HCT116 (cell line): ENCODE measurements around the gene REEP6. TPM values are rescaled to one million over a fixed set of nuclear protein-coding genes. Genes with fewer than 3 reads are reported as not detected.

Experiments used
- ATAC-seq: fragments of 200-7000 bp; cut with Tn5 transposase; 2 replicates; pipeline ENCODE4 v1.9.1; 2020; ENCODE audit warnings: mild to moderate bottlenecking, moderate library complexity
- BruUV-seq: library from RNA; stranded (reverse); fragments of 400-500 nt; replicated peaks from 2 replicates; lab custom pipeline; 2021; lab: Mats Ljungman, UMichigan
- CTCF ChIA-PET: fragments of 300-600 bp; sonication (Branson Sonifier 250); formaldehyde crosslinking; loops from one replicate; lab custom pipeline; 2021; ENCODE audit warnings: antibody characterized with exemption; lab: Charles Lee
- POLR2A ChIA-PET: fragments of 300-600, 350-600 bp; sonication (Branson Sonifier 250); formaldehyde crosslinking; loops from one replicate; lab custom pipeline; 2021; ENCODE audit warnings: antibody characterized with exemption; lab: Charles Lee
- RAD21 ChIA-PET, 2 experiments: fragments of 300-600 bp; sonication (Branson Sonifier 250); formaldehyde crosslinking; loops; one replicate each; lab custom pipeline; 2023; ENCODE audit warnings: low total read pairs in 2 of 2; ENCODE audit not compliant: uncharacterized antibody in 2 of 2, unreplicated experiment in 2 of 2, low non-redundant PET in 1 of 2; lab: Charles Lee
- DNase-seq: peaks from one replicate; pipeline ENCODE4 v3.0.0-alpha.2; 2010; ENCODE audit warnings: low read depth, low spot score
- H2AFZ ChIP-seq: fragments of 200-600 bp; shearing (Covaris generic), sonication (generic); 2 replicates; pipeline ENCODE4 v1.6.1; 2017; ENCODE audit warnings: low read depth, mixed run types, mixed read lengths, antibody characterized with exemption, low read length; ENCODE audit not compliant: poor library complexity, severe bottlenecking
- H3K27ac ChIP-seq: 2 replicates; pipeline ENCODE4 v1.5.1; 2012; ENCODE audit warnings: low read depth, low read length
- H3K27me3 ChIP-seq: fragments of 200-600 bp; sonication (generic); 2 replicates; pipeline ENCODE4 v1.6.1; 2016; ENCODE audit warnings: mixed run types, low read length, mixed read lengths; ENCODE audit not compliant: insufficient read depth
- H3K36me3 ChIP-seq, 2 experiments: fragments of 200-500 bp in 1 of 2; fragments of 200-600 bp in 1 of 2; sonication (Bioruptor generic) in 1 of 2; sonication (generic) in 1 of 2; 2 replicates each; pipeline versions ENCODE4 v1.5.1 to v1.6.1; 2014 to 2016; ENCODE audit warnings: low read length in 2 of 2, inconsistent platforms in 1 of 2, mixed read lengths in 1 of 2, mixed run types in 1 of 2; ENCODE audit not compliant: insufficient read depth in 2 of 2, control insufficient read depth in 1 of 2
- H3K4me1 ChIP-seq, 2 experiments: fragments of 200-600 bp in 1 of 2; sonication (generic) in 1 of 2; 2 replicates each; pipeline versions ENCODE4 v1.5.1 to v1.6.1; 2012 to 2017; ENCODE audit warnings: low read length in 2 of 2, inconsistent platforms in 1 of 2, mild to moderate bottlenecking in 1 of 2, mixed read lengths in 1 of 2, mixed run types in 1 of 2, moderate library complexity in 1 of 2; ENCODE audit not compliant: insufficient read depth in 2 of 2, control insufficient read depth in 1 of 2
- H3K4me2 ChIP-seq: fragments of 200-600 bp; sonication (generic); 2 replicates; pipeline ENCODE4 v1.6.1; 2017; ENCODE audit warnings: mixed run types, low read length, mixed read lengths
- H3K4me3 ChIP-seq, 2 experiments: fragments of 200-600 bp in 1 of 2; sonication (generic) in 1 of 2; replicated peaks in 1 of 2; 2 replicates each; pipeline ENCODE4 v1.5.1; 2011 to 2016; ENCODE audit warnings: low read length in 2 of 2, control low read depth in 1 of 2, low read depth in 1 of 2, mild to moderate bottlenecking in 1 of 2, mixed read lengths in 1 of 2, mixed run types in 1 of 2
- H3K79me2 ChIP-seq: fragments of 200-600 bp; sonication (generic); 2 replicates; pipeline ENCODE4 v1.6.1; 2017; ENCODE audit warnings: mild to moderate bottlenecking, mixed run types, low read length, moderate library complexity, mixed read lengths; ENCODE audit not compliant: insufficient read depth
- H3K9ac ChIP-seq: fragments of 200-600 bp; sonication (generic); 2 replicates; pipeline ENCODE4 v1.6.1; 2016; ENCODE audit warnings: low read length, mixed read lengths
- H3K9me2 ChIP-seq: fragments of 200-600 bp; sonication (generic), shearing (Covaris generic); 2 replicates; pipeline ENCODE4 v1.6.1; 2017; ENCODE audit warnings: mixed run types, mild to moderate bottlenecking, moderate library complexity; ENCODE audit not compliant: insufficient read depth
- H3K9me3 ChIP-seq, 2 experiments: fragments of 200-500 bp in 1 of 2; fragments of 200-600 bp in 1 of 2; sonication (Bioruptor generic) in 1 of 2; sonication (generic) in 1 of 2; 2 replicates each; pipeline ENCODE4 v1.6.1; 2014 to 2017; ENCODE audit warnings: low read length in 2 of 2, mixed read lengths in 2 of 2, inconsistent platforms in 1 of 2, low read depth in 1 of 2, mild to moderate bottlenecking in 1 of 2, mixed run types in 1 of 2, moderate library complexity in 1 of 2; ENCODE audit not compliant: control insufficient read depth in 1 of 2, insufficient read depth in 1 of 2
- H4K20me1 ChIP-seq: fragments of 200-600 bp; sonication (generic), shearing (Covaris generic); 2 replicates; pipeline ENCODE4 v1.6.1; 2017; ENCODE audit warnings: mixed run types, mild to moderate bottlenecking, moderate library complexity; ENCODE audit not compliant: insufficient read depth
- CEBPB ChIP-seq: IDR thresholded peaks from 2 replicates; pipeline ENCODE4 v1.6.1; 2012; ENCODE audit warnings: low read depth
- ELF1 ChIP-seq: IDR thresholded peaks from 2 replicates; pipeline ENCODE4 v1.6.1; 2012; ENCODE audit warnings: low read depth, borderline replicate concordance
- EZH2 ChIP-seq: fragments of 200-600 bp; sonication (generic); IDR thresholded peaks from 2 replicates; pipeline ENCODE4 v1.6.1; 2017; ENCODE audit warnings: antibody characterized with exemption, mixed run types
- EZH2phosphoT487 ChIP-seq: fragments of 200-600 bp; IDR thresholded peaks from 2 replicates; pipeline ENCODE4 v1.6.1; 2018; ENCODE audit warnings: antibody characterized with exemption, borderline replicate concordance
- FOSL1 ChIP-seq: IDR thresholded peaks from 2 replicates; pipeline ENCODE4 v1.6.1; 2012; ENCODE audit warnings: low read depth
- JUND ChIP-seq: IDR thresholded peaks from 2 replicates; pipeline ENCODE4 v1.6.1; 2012
- POLR2A ChIP-seq: IDR thresholded peaks from 2 replicates; pipeline ENCODE4 v1.7.0; 2011; ENCODE audit warnings: borderline replicate concordance; ENCODE audit not compliant: insufficient read depth, insufficient read length; ENCODE audit errors: extremely low read depth
- SIN3A ChIP-seq: IDR thresholded peaks from 2 replicates; pipeline ENCODE4 v1.6.1; 2012; ENCODE audit warnings: low read depth
- SP1 ChIP-seq: IDR thresholded peaks from 2 replicates; pipeline ENCODE4 v1.6.1; 2012; ENCODE audit warnings: low read depth
- SRF ChIP-seq: IDR thresholded peaks from 2 replicates; pipeline ENCODE4 v1.6.1; 2012; ENCODE audit warnings: low read depth
- TCF7L2 ChIP-seq: IDR thresholded peaks from 2 replicates; pipeline ENCODE4 v1.7.0; 2011; ENCODE audit warnings: borderline replicate concordance, inconsistent platforms; ENCODE audit not compliant: insufficient read depth, insufficient read length; ENCODE audit errors: extremely low read depth
- YY1 ChIP-seq: IDR thresholded peaks from 2 replicates; pipeline ENCODE4 v1.6.1; 2011; ENCODE audit warnings: low read length, low read depth, moderate library complexity, mild to moderate bottlenecking; ENCODE audit not compliant: insufficient replicate concordance; ENCODE audit errors: extremely low read depth
- ZFX ChIP-seq: fragments of 450-650 bp; IDR thresholded peaks from 2 replicates; pipeline ENCODE4 v1.6.1; 2017
- ZNF274 ChIP-seq: fragments of 200-500 bp; sonication (Bioruptor generic); IDR thresholded peaks from 2 replicates; pipeline ENCODE4 v1.6.1; 2014; ENCODE audit warnings: mild to moderate bottlenecking, low read depth, low read length, inconsistent platforms
- intact Hi-C: fragments of 100-400 bp; cut with micrococcal nuclease; formaldehyde crosslinking; loops from 2 replicates; pipeline ENCODE4 v1.10.0; 2022
- total RNA-seq: library from RNA; stranded (reverse); gene quantifications from one replicate; pipeline ENCODE4 v1.2.1, GENCODE V29; 2021; ENCODE audit not compliant: unreplicated experiment
- TF ChIP-seq, protein P1 (sequence below): IDR thresholded peaks from 2 replicates; pipeline ENCODE4 v1.6.1; 2012; ENCODE audit warnings: low read depth
- TF ChIP-seq, protein P2 (sequence below), 3 experiments: fragments of 200-600 bp in 1 of 3; sonication (generic) in 1 of 3; IDR thresholded peaks in 2 of 3; conservative IDR thresholded peaks in 1 of 3; 2 replicates each; pipeline ENCODE4 v1.5.1; 2012 to 2017; ENCODE audit warnings: low read depth in 2 of 3, low read length in 2 of 3, antibody characterized with exemption in 1 of 3, borderline replicate concordance in 1 of 3, control low read depth in 1 of 3, mild to moderate bottlenecking in 1 of 3, mixed read lengths in 1 of 3, mixed run types in 1 of 3, moderate library complexity in 1 of 3; ENCODE audit not compliant: insufficient read depth in 1 of 3
- TF ChIP-seq, protein P3 (sequence below): IDR thresholded peaks from 2 replicates; pipeline ENCODE4 v1.6.1; 2011; ENCODE audit warnings: mild to moderate bottlenecking, low read length, moderate library complexity; ENCODE audit not compliant: insufficient replicate concordance; ENCODE audit errors: extremely low read depth
- TF ChIP-seq, protein P4 (sequence below): IDR thresholded peaks from 2 replicates; pipeline ENCODE4 v1.6.1; 2012

REEP6 gene
- total RNA-seq, 1 experiment from 2014 or later = 53.9 TPM

GRCh38 chr19:1529430-1529816 lies 38.4 kb downstream of the REEP6 start:
- H3K4me3 ChIP-seq = no peak overlapping the region
- DNase-seq = no peak
- no peaks in the 10 kb centered on the region for H4K20me1 ChIP-seq
- POLR2A ChIA-PET = no interaction called here
- RAD21 ChIA-PET = no interaction called here
- no peaks in the 10 kb centered on the region for H3K36me3 ChIP-seq
- no peaks in the 10 kb centered on the region for H3K9me3 ChIP-seq
- no peak overlapping the region for H3K9ac ChIP-seq
- no peak overlapping the region for H2AFZ ChIP-seq
- no peaks in the 10 kb centered on the region for H3K79me2 ChIP-seq
- H3K4me1 ChIP-seq = no peaks in the 10 kb centered on the region
- no peak overlapping the region for H3K4me2 ChIP-seq
- TF ChIP-seq JUND = no peak
- no peak for TF ChIP-seq FOSL1
- no peak for TF ChIP-seq ZFX
- TF ChIP-seq, protein P1, sequence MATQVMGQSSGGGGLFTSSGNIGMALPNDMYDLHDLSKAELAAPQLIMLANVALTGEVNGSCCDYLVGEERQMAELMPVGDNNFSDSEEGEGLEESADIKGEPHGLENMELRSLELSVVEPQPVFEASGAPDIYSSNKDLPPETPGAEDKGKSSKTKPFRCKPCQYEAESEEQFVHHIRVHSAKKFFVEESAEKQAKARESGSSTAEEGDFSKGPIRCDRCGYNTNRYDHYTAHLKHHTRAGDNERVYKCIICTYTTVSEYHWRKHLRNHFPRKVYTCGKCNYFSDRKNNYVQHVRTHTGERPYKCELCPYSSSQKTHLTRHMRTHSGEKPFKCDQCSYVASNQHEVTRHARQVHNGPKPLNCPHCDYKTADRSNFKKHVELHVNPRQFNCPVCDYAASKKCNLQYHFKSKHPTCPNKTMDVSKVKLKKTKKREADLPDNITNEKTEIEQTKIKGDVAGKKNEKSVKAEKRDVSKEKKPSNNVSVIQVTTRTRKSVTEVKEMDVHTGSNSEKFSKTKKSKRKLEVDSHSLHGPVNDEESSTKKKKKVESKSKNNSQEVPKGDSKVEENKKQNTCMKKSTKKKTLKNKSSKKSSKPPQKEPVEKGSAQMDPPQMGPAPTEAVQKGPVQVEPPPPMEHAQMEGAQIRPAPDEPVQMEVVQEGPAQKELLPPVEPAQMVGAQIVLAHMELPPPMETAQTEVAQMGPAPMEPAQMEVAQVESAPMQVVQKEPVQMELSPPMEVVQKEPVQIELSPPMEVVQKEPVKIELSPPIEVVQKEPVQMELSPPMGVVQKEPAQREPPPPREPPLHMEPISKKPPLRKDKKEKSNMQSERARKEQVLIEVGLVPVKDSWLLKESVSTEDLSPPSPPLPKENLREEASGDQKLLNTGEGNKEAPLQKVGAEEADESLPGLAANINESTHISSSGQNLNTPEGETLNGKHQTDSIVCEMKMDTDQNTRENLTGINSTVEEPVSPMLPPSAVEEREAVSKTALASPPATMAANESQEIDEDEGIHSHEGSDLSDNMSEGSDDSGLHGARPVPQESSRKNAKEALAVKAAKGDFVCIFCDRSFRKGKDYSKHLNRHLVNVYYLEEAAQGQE = no peak
- no peak for TF ChIP-seq TCF7L2
- no peak for TF ChIP-seq CEBPB
- TF ChIP-seq, protein P2, sequence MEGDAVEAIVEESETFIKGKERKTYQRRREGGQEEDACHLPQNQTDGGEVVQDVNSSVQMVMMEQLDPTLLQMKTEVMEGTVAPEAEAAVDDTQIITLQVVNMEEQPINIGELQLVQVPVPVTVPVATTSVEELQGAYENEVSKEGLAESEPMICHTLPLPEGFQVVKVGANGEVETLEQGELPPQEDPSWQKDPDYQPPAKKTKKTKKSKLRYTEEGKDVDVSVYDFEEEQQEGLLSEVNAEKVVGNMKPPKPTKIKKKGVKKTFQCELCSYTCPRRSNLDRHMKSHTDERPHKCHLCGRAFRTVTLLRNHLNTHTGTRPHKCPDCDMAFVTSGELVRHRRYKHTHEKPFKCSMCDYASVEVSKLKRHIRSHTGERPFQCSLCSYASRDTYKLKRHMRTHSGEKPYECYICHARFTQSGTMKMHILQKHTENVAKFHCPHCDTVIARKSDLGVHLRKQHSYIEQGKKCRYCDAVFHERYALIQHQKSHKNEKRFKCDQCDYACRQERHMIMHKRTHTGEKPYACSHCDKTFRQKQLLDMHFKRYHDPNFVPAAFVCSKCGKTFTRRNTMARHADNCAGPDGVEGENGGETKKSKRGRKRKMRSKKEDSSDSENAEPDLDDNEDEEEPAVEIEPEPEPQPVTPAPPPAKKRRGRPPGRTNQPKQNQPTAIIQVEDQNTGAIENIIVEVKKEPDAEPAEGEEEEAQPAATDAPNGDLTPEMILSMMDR (IDR thresholded peaks at IDR 0.05 in 2 of 3, conservative IDR thresholded peaks at IDR 0.05 in 1 of 3; ENCODE audit: borderline replicate concordance in 1 of 3, insufficient read depth in 1 of 3, low read depth in 2 of 3, low read length in 2 of 3) = no peak
- no peak for TF ChIP-seq EZH2
- no peak for TF ChIP-seq POLR2A
- TF ChIP-seq SIN3A = no peak
- no peak for TF ChIP-seq YY1
- TF ChIP-seq ZNF274 = no peak
- no peak for TF ChIP-seq SP1
- no peak for TF ChIP-seq ELF1
- TF ChIP-seq SRF = no peak
- TF ChIP-seq EZH2phosphoT487 = no peak
- TF ChIP-seq, protein P3, sequence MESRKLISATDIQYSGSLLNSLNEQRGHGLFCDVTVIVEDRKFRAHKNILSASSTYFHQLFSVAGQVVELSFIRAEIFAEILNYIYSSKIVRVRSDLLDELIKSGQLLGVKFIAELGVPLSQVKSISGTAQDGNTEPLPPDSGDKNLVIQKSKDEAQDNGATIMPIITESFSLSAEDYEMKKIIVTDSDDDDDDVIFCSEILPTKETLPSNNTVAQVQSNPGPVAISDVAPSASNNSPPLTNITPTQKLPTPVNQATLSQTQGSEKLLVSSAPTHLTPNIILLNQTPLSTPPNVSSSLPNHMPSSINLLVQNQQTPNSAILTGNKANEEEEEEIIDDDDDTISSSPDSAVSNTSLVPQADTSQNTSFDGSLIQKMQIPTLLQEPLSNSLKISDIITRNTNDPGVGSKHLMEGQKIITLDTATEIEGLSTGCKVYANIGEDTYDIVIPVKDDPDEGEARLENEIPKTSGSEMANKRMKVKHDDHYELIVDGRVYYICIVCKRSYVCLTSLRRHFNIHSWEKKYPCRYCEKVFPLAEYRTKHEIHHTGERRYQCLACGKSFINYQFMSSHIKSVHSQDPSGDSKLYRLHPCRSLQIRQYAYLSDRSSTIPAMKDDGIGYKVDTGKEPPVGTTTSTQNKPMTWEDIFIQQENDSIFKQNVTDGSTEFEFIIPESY = no peak
- TF ChIP-seq, protein P4, sequence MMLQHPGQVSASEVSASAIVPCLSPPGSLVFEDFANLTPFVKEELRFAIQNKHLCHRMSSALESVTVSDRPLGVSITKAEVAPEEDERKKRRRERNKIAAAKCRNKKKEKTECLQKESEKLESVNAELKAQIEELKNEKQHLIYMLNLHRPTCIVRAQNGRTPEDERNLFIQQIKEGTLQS = no peak
- no peaks in the 10 kb centered on the region for H3K27me3 ChIP-seq
- BruUV-seq = no TSS peak
- ATAC-seq = no peak
- H3K27ac ChIP-seq = no peak overlapping the region
- H3K9me2 ChIP-seq = no peaks in the 10 kb centered on the region
- CTCF ChIA-PET = no interaction called here
- intact Hi-C loops = no loop called here
